Neural crest cell (in vitro differentiated cells): ENCODE results near the gene TMEM187. TPM values are rescaled to one million over a fixed set of nuclear protein-coding genes. Genes with fewer than 3 reads are reported as not detected.

Experiments used
- DNase-seq: peaks from one replicate; pipeline ENCODE4 v3.0.0; 2021; ENCODE audit warnings: low read depth, mixed read lengths, low spot score
- H3K27ac Mint-ChIP-seq: one replicate; pipeline ENCODE4 v1.8.0; 2021; ENCODE audit warnings: mild to moderate bottlenecking, mixed read lengths; ENCODE audit not compliant: unreplicated experiment
- H3K27me3 Mint-ChIP-seq: 2 replicates; pipeline ENCODE4 v1.8.0; 2021; ENCODE audit warnings: low read depth, mild to moderate bottlenecking, mixed read lengths
- H3K36me3 Mint-ChIP-seq: 2 replicates; pipeline ENCODE4 v1.8.0; 2021; ENCODE audit warnings: low read depth, mild to moderate bottlenecking, mixed read lengths
- H3K4me1 Mint-ChIP-seq: 2 replicates; pipeline ENCODE4 v1.8.0; 2021; ENCODE audit warnings: mixed read lengths
- H3K4me3 Mint-ChIP-seq: one replicate; pipeline ENCODE4 v1.8.0; 2021; ENCODE audit warnings: mild to moderate bottlenecking, mixed read lengths
- H3K9me3 Mint-ChIP-seq: 2 replicates; pipeline ENCODE4 v1.8.0; 2021; ENCODE audit warnings: mixed read lengths
- long read RNA-seq: library from polyadenylated mRNA; unstranded; transcript quantifications from one replicate; pipeline ENCODE4 v2.0.0, GENCODE V29; 2020
- total RNA-seq: library from RNA; stranded (reverse); gene quantifications from 2 replicates; pipeline ENCODE4 v1.2.1, GENCODE V29; 2021
- TF ChIP-seq, protein P1 (sequence below): fragments of 200-600 bp; sonication (generic); conservative IDR thresholded peaks from 2 replicates; pipeline ENCODE4 v1.5.0; 2021; ENCODE audit warnings: antibody characterized with exemption, mild to moderate bottlenecking

Gene TMEM187, protein sequence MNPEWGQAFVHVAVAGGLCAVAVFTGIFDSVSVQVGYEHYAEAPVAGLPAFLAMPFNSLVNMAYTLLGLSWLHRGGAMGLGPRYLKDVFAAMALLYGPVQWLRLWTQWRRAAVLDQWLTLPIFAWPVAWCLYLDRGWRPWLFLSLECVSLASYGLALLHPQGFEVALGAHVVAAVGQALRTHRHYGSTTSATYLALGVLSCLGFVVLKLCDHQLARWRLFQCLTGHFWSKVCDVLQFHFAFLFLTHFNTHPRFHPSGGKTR
- 8.0 and 14.0 TPM in 2 replicates for total RNA-seq
- long read RNA-seq, transcript TMEM187-201 (2 exons, 1,880 nt) = major isoform, 17 of 17 reads
- long read RNA-seq, partial matches to known transcripts = 0 of 17 reads
- long read RNA-seq, other reads (novel, unspliced or antisense) = 0 of 17 reads

DNA sequence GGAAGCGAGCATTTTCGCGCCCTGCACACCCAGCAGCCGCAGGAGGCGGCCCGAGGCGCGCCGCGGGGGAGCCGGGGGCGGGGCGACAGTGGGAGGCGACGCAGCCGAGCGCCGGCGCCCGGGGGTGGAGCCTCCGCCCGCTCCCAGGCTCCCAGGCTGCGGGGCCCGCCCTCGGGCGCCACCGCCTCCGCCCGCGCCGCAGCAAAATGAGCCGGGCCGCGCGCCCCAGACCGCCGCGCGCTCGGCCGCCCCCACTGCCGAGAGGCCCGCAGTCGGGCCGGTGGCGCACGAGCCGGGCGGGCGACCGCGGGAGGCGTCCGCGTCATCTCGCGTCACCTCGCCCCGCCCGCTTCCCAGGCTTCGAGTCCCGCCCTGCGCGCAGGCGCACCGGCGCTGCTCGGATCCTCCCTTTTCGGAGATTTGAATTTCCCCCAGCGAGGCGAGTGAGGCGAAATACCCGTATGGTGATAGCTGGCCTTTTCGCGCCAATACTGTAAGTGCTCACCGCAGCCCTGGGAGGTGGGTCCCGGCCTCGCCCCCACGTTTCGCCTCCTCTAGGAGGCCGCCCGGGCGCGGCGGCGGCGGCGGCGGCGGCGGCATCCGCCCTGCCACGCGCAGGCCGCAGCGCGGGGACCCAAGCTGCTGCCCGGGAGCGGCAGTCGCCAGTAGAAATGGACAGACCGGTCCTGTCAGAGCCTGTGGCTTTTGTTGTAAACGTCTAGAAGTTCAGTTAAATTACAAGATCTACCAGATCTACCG lies at the start of gene TMEM187:
Gene TMEM187, plus strand, starts transcription at position 387 of the 759 bp plus-strand sequence. CDS start 9,309 bp downstream, outside the sequence.
- TF ChIP-seq, protein P1, sequence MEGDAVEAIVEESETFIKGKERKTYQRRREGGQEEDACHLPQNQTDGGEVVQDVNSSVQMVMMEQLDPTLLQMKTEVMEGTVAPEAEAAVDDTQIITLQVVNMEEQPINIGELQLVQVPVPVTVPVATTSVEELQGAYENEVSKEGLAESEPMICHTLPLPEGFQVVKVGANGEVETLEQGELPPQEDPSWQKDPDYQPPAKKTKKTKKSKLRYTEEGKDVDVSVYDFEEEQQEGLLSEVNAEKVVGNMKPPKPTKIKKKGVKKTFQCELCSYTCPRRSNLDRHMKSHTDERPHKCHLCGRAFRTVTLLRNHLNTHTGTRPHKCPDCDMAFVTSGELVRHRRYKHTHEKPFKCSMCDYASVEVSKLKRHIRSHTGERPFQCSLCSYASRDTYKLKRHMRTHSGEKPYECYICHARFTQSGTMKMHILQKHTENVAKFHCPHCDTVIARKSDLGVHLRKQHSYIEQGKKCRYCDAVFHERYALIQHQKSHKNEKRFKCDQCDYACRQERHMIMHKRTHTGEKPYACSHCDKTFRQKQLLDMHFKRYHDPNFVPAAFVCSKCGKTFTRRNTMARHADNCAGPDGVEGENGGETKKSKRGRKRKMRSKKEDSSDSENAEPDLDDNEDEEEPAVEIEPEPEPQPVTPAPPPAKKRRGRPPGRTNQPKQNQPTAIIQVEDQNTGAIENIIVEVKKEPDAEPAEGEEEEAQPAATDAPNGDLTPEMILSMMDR = no peak
- DNase-seq = peak; percentile 88
- H3K4me1 Mint-ChIP-seq = peaks cover 41% of the 10 kb centered on the region
- H3K27ac Mint-ChIP-seq = peak within 1 kb of the TSS; percentile 100
- peak within 1 kb of the TSS; percentile 98 for H3K4me3 Mint-ChIP-seq
- H3K27me3 Mint-ChIP-seq = no peaks in the 10 kb centered on the region
- no peaks in the 10 kb centered on the region for H3K9me3 Mint-ChIP-seq
- peaks cover 6% of the 10 kb centered on the region for H3K36me3 Mint-ChIP-seq

DNA sequence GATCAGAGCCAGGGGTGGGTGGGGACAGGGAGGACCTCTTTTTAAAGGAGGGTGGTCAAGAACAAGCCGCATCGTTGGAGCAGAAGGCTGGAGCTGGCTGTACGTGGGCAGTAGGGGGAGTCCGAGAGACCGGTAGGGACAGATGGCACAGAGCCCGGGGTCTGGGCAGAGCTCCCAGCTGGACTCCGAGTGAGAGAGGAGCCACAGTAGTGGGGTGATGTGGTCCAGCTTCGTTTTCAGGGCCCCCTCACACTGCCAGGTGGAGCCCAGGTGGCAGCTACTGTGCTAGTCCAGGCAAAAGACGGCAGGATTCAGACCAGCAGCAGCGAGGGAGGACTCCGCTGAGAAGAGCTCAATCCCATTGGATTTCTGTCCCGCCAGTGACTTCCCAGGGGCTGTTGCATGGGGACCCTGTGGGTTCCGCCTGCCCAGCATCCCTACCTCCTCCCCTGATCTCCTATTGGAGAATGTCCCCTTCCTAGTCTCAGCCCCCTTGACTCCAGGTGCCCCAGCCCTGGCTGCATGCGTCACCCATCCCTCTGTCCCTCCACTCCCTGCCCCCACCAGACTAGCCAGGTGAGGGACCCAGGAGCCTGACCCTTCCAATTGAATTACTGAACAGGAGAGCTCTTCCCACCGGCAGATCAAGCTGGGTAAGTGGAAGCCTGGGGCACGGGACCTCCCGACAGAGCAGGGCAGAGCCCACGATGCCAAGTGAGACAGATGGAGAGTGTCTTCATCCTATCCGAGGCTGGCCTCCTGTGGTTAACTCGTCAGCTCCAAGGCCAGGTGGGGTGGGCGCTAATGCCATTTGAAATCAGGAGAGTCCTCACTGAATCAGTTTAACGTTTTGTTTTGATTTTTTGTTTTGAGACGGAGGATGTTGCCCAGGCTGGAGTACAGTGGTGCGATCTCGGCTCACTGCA lies 49.4 kb upstream of the TMEM187 start:
- TF ChIP-seq, protein P1 = peak; percentile 30
- Mint-ChIP-seq H3K9me3 (no peaks in the 10 kb centered on the region), H3K27me3 (peaks cover 6% of the 10 kb centered on the region), H3K4me3 (peak overlapping the region; percentile 70), H3K27ac (no peak overlapping the region), H3K36me3 (no peaks in the 10 kb centered on the region), H3K4me1 (peaks cover 26% of the 10 kb centered on the region)
- DNase-seq = no peak

DNA sequence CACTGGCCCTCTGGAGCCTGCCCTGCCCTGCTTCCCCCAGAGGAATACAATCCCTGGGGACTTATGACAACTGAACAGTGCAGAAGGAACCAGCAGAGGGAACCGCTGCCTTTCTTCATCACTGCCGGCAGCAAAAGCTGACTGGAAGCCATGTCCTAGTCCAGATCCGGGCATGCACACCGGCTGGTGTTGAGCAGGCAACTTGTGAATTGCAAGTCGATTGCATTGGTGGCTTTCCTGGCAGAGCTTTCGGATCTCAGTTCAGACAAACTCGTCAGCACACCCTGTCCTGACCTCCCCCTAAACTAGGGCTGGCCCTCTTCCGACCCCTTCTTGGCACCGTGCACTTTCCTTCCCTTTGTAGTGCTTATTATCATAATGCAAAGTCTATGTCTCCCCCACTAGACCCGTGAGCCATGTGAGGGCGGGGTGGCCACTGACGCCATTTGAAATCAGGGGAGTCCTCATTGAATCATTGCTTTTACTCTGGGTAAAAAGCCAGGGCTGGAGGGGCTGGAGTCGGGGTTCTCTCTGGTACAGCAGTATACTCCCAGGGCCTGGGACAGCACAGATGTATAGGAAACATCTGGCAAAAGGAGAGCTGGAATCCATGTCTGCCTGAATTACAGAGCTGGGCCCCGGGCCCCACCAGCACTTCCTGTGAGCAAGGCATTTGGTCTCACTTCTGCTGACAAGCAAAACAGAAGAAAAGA lies 48.2 kb upstream of the TMEM187 start:
- Mint-ChIP-seq H3K4me1 (peaks cover 35% of the 10 kb centered on the region), H3K4me3 (peak overlapping the region; percentile 64), H3K27me3 (peaks cover 6% of the 10 kb centered on the region), H3K36me3 (peaks cover 5% of the 10 kb centered on the region), H3K9me3 (no peaks in the 10 kb centered on the region), H3K27ac (no peak overlapping the region)
- TF ChIP-seq, protein P1 = peak; percentile 37
- no peak for DNase-seq

DNA sequence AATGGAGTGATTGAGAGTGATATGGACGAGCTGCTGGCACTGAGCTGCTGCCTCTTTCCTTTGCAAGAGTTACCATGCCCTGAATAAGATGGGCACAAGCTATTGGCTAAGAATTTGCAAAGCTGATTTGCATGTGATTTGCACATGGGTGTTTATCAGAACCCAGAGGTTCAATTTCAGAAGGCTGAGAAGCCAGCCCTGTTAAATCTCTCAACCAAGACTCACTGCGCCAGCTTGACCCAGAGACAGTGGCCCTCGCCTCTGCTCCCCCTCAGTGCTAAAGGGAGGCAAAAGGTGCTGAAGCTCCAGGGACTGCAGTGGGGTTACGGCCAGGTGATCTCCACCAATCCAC lies 47.2 kb upstream of the TMEM187 start:
- Mint-ChIP-seq H3K27me3 (peaks cover 6% of the 10 kb centered on the region), H3K36me3 (peaks cover 5% of the 10 kb centered on the region), H3K27ac (no peak overlapping the region), H3K9me3 (no peaks in the 10 kb centered on the region), H3K4me3 (peak overlapping the region; percentile 44), H3K4me1 (peaks cover 36% of the 10 kb centered on the region)
- no peak for DNase-seq
- TF ChIP-seq, protein P1 = no peak
